ENCODE data around the gene PCDHGA10. TPM values are rescaled to one million over a fixed set of nuclear protein-coding genes. Genes with fewer than 3 reads are reported as not detected.

The PCDHGA10 gene
- 3.4 and 11.8 TPM in 2 replicates for total RNA-seq

GRCh38 chr5:141412854-141413539, at the start of gene PCDHGA10:
Gene PCDHGA10, plus strand, starts transcription at chr5:141412987. Its CDS starts 189 bp downstream, at chr5:141413176.

GRCh38 chr5:141363952-141364660, 48.7 kb upstream of the PCDHGA10 start, which contains the start of gene PCDHGA5:
Gene PCDHGA5, plus strand, starts transcription at chr5:141364162. Its CDS starts 169 bp downstream, at chr5:141364331.

GRCh38 chr5:141369994-141370848, 42.6 kb upstream of the PCDHGA10 start, which contains the start of gene PCDHGB3:
Gene PCDHGB3, plus strand, starts transcription at chr5:141370242. Its CDS starts 153 bp downstream, at chr5:141370395.

GRCh38 chr5:141373673-141374317, 39.0 kb upstream of the PCDHGA10 start, which contains the start of gene PCDHGA6:
Gene PCDHGA6, plus strand, starts transcription at chr5:141373891. Its CDS starts 193 bp downstream, at chr5:141374084.

DNA sequence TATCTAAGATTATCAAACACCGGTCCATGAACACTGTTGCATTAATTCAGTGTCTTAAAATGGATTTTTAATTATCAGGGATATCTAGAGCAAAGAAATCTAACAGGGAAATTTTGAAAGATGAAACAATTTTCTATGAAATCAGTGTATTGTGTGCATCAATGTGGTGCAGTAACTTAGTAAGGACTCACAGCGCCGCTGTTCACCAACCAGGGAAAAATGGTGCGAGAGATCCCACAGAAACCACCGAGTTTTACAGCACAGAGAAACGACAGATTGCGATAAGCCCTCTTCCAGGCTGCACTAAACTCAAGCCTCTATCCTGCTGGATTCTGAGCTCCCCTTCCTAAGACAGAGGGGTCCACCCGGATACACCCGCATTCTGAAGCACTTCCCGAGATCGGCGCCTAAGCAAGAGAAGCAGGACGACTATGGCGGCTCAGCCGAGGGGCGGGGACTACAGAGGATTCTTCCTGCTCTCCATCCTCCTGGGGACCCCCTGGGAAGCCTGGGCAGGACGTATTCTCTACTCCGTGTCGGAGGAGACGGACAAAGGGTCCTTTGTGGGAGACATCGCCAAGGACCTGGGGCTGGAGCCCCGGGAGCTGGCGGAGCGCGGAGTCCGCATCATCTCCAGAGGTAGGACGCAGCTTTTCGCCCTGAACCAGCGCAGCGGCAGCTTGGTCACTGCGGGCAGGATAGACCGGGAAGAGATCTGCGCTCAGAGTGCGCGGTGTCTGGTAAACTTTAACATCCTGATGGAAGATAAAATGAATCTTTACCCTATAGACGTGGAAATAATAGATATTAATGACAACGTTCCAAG, 30.1 kb upstream of the PCDHGA10 start, which contains the start of gene PCDHGA7:
TSS of gene PCDHGA7 (plus strand) at position 274 of the 826 bp plus-strand sequence. CDS start at position 432, 158 bp downstream.

DNA sequence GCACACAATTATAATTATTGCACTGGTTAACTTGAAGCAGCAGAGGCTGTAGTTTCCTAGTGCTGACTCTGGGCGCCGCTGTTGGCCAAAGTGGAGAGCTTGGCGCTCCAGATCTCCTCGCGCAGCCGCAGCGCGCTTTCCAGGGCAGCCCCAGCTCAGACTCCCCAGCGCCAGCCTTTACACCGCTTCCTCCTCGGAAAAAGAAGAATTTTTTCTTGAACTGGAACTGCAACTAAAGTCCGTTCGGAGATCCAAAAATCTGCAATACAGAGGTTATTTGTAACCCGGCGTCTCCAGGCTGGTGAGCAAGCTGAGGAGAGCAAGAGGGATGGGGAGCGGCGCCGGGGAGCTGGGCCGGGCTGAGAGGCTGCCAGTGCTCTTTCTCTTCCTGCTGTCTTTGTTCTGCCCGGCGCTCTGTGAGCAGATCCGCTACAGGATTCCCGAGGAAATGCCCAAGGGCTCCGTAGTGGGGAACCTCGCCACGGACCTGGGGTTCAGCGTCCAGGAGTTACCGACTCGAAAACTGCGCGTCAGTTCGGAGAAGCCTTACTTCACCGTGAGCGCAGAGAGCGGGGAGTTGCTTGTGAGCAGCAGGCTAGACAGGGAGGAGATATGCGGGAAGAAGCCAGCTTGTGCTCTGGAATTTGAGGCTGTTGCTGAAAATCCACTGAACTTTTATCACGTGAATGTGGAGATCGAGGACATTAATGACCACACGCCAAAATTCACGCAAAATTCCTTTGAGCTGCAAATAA, 25.1 kb upstream of the PCDHGA10 start, which contains the start of gene PCDHGB4:
TSS of gene PCDHGB4 (plus strand) at position 142 of the 755 bp plus-strand sequence. CDS start at position 329, 187 bp downstream.

GRCh38 chr5:141392429-141393198, 20.2 kb upstream of the PCDHGA10 start, which contains the start of gene PCDHGA8:
Gene PCDHGA8, plus strand, starts transcription at chr5:141392633. Its CDS starts 181 bp downstream, at chr5:141392814.

DNA sequence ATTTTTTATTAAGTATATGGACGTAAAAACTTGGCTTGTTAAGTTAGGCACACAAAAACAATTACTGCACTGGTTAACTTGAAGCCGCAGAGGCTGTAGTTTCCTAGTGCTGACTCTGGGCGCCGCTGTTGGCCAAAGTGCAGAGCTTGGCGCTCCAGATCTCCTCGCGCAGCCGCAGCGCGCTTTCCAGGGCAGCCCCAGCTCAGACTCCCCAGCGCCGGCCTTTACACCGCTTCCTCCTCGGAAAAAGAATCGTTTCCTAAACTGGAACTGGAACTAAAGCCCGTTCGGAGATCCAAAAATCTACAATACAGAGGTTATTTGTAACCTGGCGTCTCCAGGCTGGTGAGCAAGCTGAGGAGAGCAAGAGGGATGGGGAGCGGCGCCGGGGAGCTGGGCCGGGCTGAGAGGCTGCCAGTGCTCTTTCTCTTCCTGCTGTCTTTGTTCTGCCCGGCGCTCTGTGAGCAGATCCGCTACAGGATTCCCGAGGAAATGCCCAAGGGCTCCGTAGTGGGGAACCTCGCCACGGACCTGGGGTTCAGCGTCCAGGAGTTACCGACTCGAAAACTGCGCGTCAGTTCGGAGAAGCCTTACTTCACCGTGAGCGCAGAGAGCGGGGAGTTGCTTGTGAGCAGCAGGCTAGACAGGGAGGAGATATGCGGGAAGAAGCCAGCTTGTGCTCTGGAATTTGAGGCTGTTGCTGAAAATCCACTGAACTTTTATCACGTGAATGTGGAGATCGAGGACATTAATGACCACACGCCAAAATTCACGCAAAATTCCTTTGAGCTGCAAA, 14.8 kb upstream of the PCDHGA10 start, which contains the start of gene PCDHGB5:
TSS of gene PCDHGB5 (plus strand) at position 192 of the 796 bp plus-strand sequence. CDS start at position 373, 181 bp downstream.

DNA sequence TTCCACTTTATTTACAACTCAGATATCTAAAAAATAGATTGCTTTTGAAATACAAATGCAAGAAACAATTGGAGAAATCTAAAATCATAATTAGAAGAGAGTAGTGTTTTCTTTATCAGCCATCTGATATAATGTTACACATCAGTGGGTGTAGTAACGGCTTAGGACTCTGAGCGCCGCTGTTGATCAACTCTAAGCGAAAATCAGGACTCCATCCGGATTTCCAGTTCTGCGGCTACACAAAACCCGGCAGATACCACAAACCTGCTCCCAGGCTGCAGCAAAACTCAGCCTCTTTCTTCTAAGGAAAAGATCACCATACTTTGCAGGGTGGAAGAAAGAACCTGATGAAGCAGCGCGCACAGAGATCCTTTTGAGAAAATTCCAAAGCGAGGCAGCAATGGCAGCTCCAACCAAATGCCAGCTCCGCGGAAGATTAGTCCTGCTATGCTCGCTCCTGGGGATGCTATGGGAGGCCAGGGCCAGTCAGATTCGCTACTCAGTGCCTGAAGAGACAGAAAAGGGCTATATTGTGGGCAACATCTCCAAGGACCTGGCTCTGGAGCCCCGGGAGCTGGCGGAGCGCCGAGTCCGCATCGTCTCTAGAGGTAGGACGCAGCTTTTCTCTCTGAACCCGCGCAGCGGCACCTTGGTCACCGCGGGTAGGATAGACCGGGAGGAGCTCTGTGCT, 10.1 kb upstream of the PCDHGA10 start, which contains the start of gene PCDHGA9:
TSS of gene PCDHGA9 (plus strand) at position 226 of the 691 bp plus-strand sequence. CDS start at position 401, 175 bp downstream.

GRCh38 chr5:141407790-141408505, 4.8 kb upstream of the PCDHGA10 start, which contains the start of gene PCDHGB6:
Gene PCDHGB6, plus strand, starts transcription at chr5:141408021. Its CDS starts 182 bp downstream, at chr5:141408203.

GRCh38 chr5:141417494-141418172, 4.8 kb downstream of the PCDHGA10 start, which contains the start of gene PCDHGB7:
Gene PCDHGB7, plus strand, starts transcription at chr5:141417677. Its CDS starts 183 bp downstream, at chr5:141417860.

GRCh38 chr5:141420855-141421488, 8.2 kb downstream of the PCDHGA10 start, which contains the start of gene PCDHGA11:
Gene PCDHGA11, plus strand, starts transcription at chr5:141421051. Its CDS starts 177 bp downstream, at chr5:141421228.

GRCh38 chr5:141430332-141431113, 17.7 kb downstream of the PCDHGA10 start, which contains the start of gene PCDHGA12:
Gene PCDHGA12, plus strand, starts transcription at chr5:141430507. Its CDS starts 253 bp downstream, at chr5:141430760.

